Caki2 (cell line): Measurements from ENCODE around the gene ARHGAP15. TPM values are rescaled to one million over a fixed set of nuclear protein-coding genes. Genes with fewer than 3 reads are reported as not detected.

Experiments used
- DNase-seq: peaks from one replicate; pipeline ENCODE4 v3.0.0-alpha.2; 2015; ENCODE audit warnings: low read depth
- in situ Hi-C: cut with HindIII; loops from 2 replicates; pipeline ENCODE4 v1.10.0; 2016; ENCODE audit warnings: low sequenced_read_pairs, low pct_unique_long_range_greater_than_20kb, mixed read lengths
- total RNA-seq: library from RNA; depleted of rRNA; stranded (reverse); fragments of >200 nt; shearing (Covaris generic); gene quantifications from 2 replicates; pipeline ENCODE4 v1.2.3, GENCODE V29; 2014; ENCODE audit warnings: low replicate concordance

ARHGAP15 gene
- total RNA-seq, 1 experiment from 2014 or later, result not detected

GRCh38 chr2:143160732-143161707 is 31.8 kb downstream of the ARHGAP15 start:
- in situ Hi-C loops, result no loop called here
- no peak for DNase-seq

- in situ Hi-C loops, result no loop called here
- DNase-seq, result peak; percentile 10
Measured at GRCh38 chr2:143162123-143162837, 33.1 kb downstream of the ARHGAP15 start.

GRCh38 chr2:143162997-143163396 is 33.8 kb downstream of the ARHGAP15 start:
- DNase-seq, result no peak
- in situ Hi-C loops, result no loop called here

- no peak for DNase-seq
- in situ Hi-C loops, result no loop called here
Measured at GRCh38 chr2:143163499-143163898, 34.3 kb downstream of the ARHGAP15 start.

GRCh38 chr2:143165291-143165690 is 36.1 kb downstream of the ARHGAP15 start:
- in situ Hi-C loops, result no loop called here
- no peak for DNase-seq

GRCh38 chr2:143169105-143169504 is 39.9 kb downstream of the ARHGAP15 start:
- DNase-seq, result no peak
- in situ Hi-C loops, result no loop called here

- in situ Hi-C loops, result no loop called here
- peak; percentile 3 for DNase-seq
Measured at GRCh38 chr2:143171817-143172216, 42.6 kb downstream of the ARHGAP15 start.

- DNase-seq, result no peak
- in situ Hi-C loops, result no loop called here
Measured at GRCh38 chr2:143175438-143175837, 46.2 kb downstream of the ARHGAP15 start.

GRCh38 chr2:143176606-143177005 is 47.4 kb downstream of the ARHGAP15 start:
- in situ Hi-C loops, result no loop called here

GRCh38 chr2:143177096-143177786 is 48.0 kb downstream of the ARHGAP15 start:
- in situ Hi-C loops, result no loop called here
- no peak for DNase-seq

More at GRCh38 chr2:143176606-143177005, 47.4 kb downstream of the ARHGAP15 start:
- DNase-seq, result no peak

GRCh38 chr2:143181494-143181893 is 52.3 kb downstream of the ARHGAP15 start:
- no peak for DNase-seq
- in situ Hi-C loops, result no loop called here

- in situ Hi-C loops, result no loop called here
- no peak for DNase-seq
Measured at GRCh38 chr2:143182649-143183048, 53.4 kb downstream of the ARHGAP15 start.

GRCh38 chr2:143183804-143184463 is 54.7 kb downstream of the ARHGAP15 start:
- in situ Hi-C loops, result no loop called here
- DNase-seq, result no peak

GRCh38 chr2:143186876-143187275 is 57.7 kb downstream of the ARHGAP15 start:
- DNase-seq, result no peak
- in situ Hi-C loops, result no loop called here

GRCh38 chr2:143190431-143190830 is 61.2 kb downstream of the ARHGAP15 start:
- in situ Hi-C loops, result no loop called here
- no peak for DNase-seq

GRCh38 chr2:143192106-143192505 is 62.9 kb downstream of the ARHGAP15 start:
- in situ Hi-C loops, result no loop called here
- DNase-seq, result no peak

- in situ Hi-C loops, result no loop called here
- DNase-seq, result no peak
Measured at GRCh38 chr2:143192716-143193115, 63.5 kb downstream of the ARHGAP15 start.

GRCh38 chr2:143193121-143193520 is 63.9 kb downstream of the ARHGAP15 start:
- no peak for DNase-seq
- in situ Hi-C loops, result no loop called here
